CD4-positive, alpha-beta T cell (primary cell): Measurements from ENCODE around the gene HINFP. TPM values are rescaled to one million over a fixed set of nuclear protein-coding genes. Genes with fewer than 3 reads are reported as not detected.
"Not testable (repeated sequence)": the region's sequence is repeated elsewhere in the genome, so short reads cannot be mapped to it uniquely, and the experiment has no call there.

Experiments
- ATAC-seq: fragments of 200-7000 bp; cut with Tn5 transposase; one replicate; pipeline ENCODE4 v1.10.0; 2022; ENCODE audit warnings: mild to moderate bottlenecking; ENCODE audit not compliant: poor library complexity
- CTCF ChIA-PET: fragments of 350-600 bp; sonication (Branson Sonifier 250); formaldehyde crosslinking; loops from one replicate; lab custom pipeline; 2021; ENCODE audit warnings: antibody characterized with exemption, inconsistent platforms; lab: Charles Lee
- POLR2A ChIA-PET: fragments of 350-600 bp; sonication (Branson Sonifier 250); formaldehyde crosslinking; loops from one replicate; lab custom pipeline; 2021; ENCODE audit warnings: antibody characterized with exemption, inconsistent platforms; lab: Charles Lee
- DNase-seq, 14 experiments: peaks; one replicate each; pipeline ENCODE4 v3.0.0-alpha.2; 2013 to 2020; ENCODE audit warnings: mixed read lengths in 2 of 14
- H3K27ac ChIP-seq, 2 donors: one replicate each; pipeline versions ENCODE4 v1.5.1 to v1.7.0; 2013; ENCODE audit warnings: low read length in 2 of 2, low read depth in 1 of 2, mild to moderate bottlenecking in 1 of 2
- H3K27me3 ChIP-seq, 2 experiments: 1 replicate in 1 of 2; 2 replicates in 1 of 2; pipeline versions ENCODE4 v1.6.1 to v1.7.0; 2013; ENCODE audit warnings: low read length in 2 of 2, control low read depth in 1 of 2, mild to moderate bottlenecking in 1 of 2, moderate library complexity in 1 of 2; ENCODE audit not compliant: insufficient read depth in 2 of 2, control insufficient read depth in 1 of 2
- H3K36me3 ChIP-seq: one replicate; pipeline ENCODE4 v1.6.1; 2013; ENCODE audit warnings: low read length, control low read depth; ENCODE audit not compliant: insufficient read depth
- H3K4me1 ChIP-seq: one replicate; pipeline ENCODE4 v1.6.1; 2013; ENCODE audit warnings: low read length, control low read depth; ENCODE audit not compliant: insufficient read depth
- H3K4me3 ChIP-seq: one replicate; pipeline ENCODE4 v1.5.1; 2013; ENCODE audit warnings: mild to moderate bottlenecking, low read length, moderate library complexity
- H3K9me3 ChIP-seq, 2 experiments: 1 replicate in 1 of 2; 2 replicates in 1 of 2; pipeline versions ENCODE4 v1.6.1 to v1.7.0; 2013; ENCODE audit warnings: low read length in 2 of 2, mild to moderate bottlenecking in 2 of 2, control low read depth in 1 of 2, moderate library complexity in 1 of 2; ENCODE audit not compliant: control insufficient read depth in 1 of 2, insufficient read depth in 1 of 2
- H3K27ac Mint-ChIP-seq: one replicate; pipeline ENCODE4 v1.8.0; 2020; ENCODE audit warnings: mixed read lengths
- H3K27me3 Mint-ChIP-seq: one replicate; pipeline ENCODE4 v1.8.0; 2021; ENCODE audit warnings: mixed read lengths
- H3K36me3 Mint-ChIP-seq: one replicate; pipeline ENCODE4 v1.8.0; 2021; ENCODE audit warnings: low read depth, mixed read lengths
- H3K4me1 Mint-ChIP-seq: one replicate; pipeline ENCODE4 v1.8.0; 2021; ENCODE audit warnings: low read depth, mixed read lengths
- H3K4me3 Mint-ChIP-seq: one replicate; pipeline ENCODE4 v1.8.0; 2020; ENCODE audit warnings: mild to moderate bottlenecking, mixed read lengths
- H3K9me3 Mint-ChIP-seq: one replicate; pipeline ENCODE4 v1.8.0; 2020; ENCODE audit warnings: mixed read lengths
- CTCF ChIP-seq: fragments of 200-600 bp; IDR thresholded peaks from one replicate; pipeline ENCODE4 v1.8.0; 2022; ENCODE audit warnings: antibody characterized with exemption, mild to moderate bottlenecking
- intact Hi-C, 2 experiments: fragments of 100-400 bp; cut with DNase I in 1 of 2; cut with micrococcal nuclease in 1 of 2; formaldehyde crosslinking; loops; one replicate each; pipeline versions ENCODE4 v1.15.1 to v1.9.0; 2023 to 2025; cut with DNase I, micrococcal nuclease
- total RNA-seq, 174 experiments: library from RNA in 2 of 174; stranded (reverse) in 2 of 174; gene quantifications; one replicate each; pipeline ENCODE4 v1.2.3 and lab custom pipeline; 2021 to 2026

Gene HINFP
- total RNA-seq, 2 experiments from 2014 or later: 17.6 to 20.5 TPM

GRCh38 chr11:119180729-119181676 is 59.6 kb downstream of the HINFP start:
- Histone ChIP-seq H3K4me3 (no peak overlapping the region), H3K9me3 (no peaks in the 10 kb centered on the region), H3K4me1 (peaks cover 12% of the 10 kb centered on the region), H3K27ac (no peak overlapping the region), H3K27me3 (no peaks in the 10 kb centered on the region), H3K36me3 (no peaks in the 10 kb centered on the region)
- no peak for TF ChIP-seq CTCF
- DNase-seq: no peak
- ChIA-PET CTCF (no interaction called here), POLR2A (no interaction called here)
- H3K4me1 Mint-ChIP-seq: peaks cover 11% of the 10 kb centered on the region
- H3K9me3 Mint-ChIP-seq: no peaks in the 10 kb centered on the region
- H3K27ac Mint-ChIP-seq: no peak overlapping the region
- peaks cover 16% of the 10 kb centered on the region for H3K36me3 Mint-ChIP-seq
- ATAC-seq: no peak
- intact Hi-C loops: no loop called here
- H3K27me3 Mint-ChIP-seq: no peaks in the 10 kb centered on the region
- no peak overlapping the region for H3K4me3 Mint-ChIP-seq

- Histone ChIP-seq H3K4me3 (no peak overlapping the region), H3K9me3 (no peaks in the 10 kb centered on the region), H3K4me1 (peaks cover 12% of the 10 kb centered on the region), H3K36me3 (no peaks in the 10 kb centered on the region), H3K27ac (no peak overlapping the region), H3K27me3 (no peaks in the 10 kb centered on the region)
- ChIA-PET CTCF (no interaction called here), POLR2A (no interaction called here)
- Mint-ChIP-seq H3K9me3 (no peaks in the 10 kb centered on the region), H3K4me1 (peaks cover 11% of the 10 kb centered on the region), H3K4me3 (no peak overlapping the region), H3K36me3 (peaks cover 16% of the 10 kb centered on the region), H3K27me3 (no peaks in the 10 kb centered on the region), H3K27ac (no peak overlapping the region)
- intact Hi-C loops: no loop called here
- DNase-seq (no peak), ATAC-seq (no peak)
- TF ChIP-seq CTCF: no peak
Measured at GRCh38 chr11:119181677-119182412, 60.5 kb downstream of the HINFP start.

- H3K9me3 ChIP-seq, DNase-seq, H3K9me3 Mint-ChIP-seq, ATAC-seq, intact Hi-C loops, POLR2A ChIA-PET, H3K4me1 ChIP-seq, H3K27ac ChIP-seq, CTCF ChIA-PET, H3K4me3 Mint-ChIP-seq, H3K36me3 Mint-ChIP-seq, H3K27me3 Mint-ChIP-seq, H3K36me3 ChIP-seq, H3K27me3 ChIP-seq, H3K4me1 Mint-ChIP-seq, H3K27ac Mint-ChIP-seq, H3K4me3 ChIP-seq: not testable (repeated sequence)
Measured at GRCh38 chr11:119184399-119184798, 63.0 kb downstream of the HINFP start.

Other genes with a start within 250 kb of the HINFP start
- gene CXCR5, start 237.7 kb upstream of the HINFP start, total RNA-seq: 10 to 100 TPM; 13.2 to 14.3 TPM
- gene BCL9L, start 195.7 kb upstream of the HINFP start, total RNA-seq: 100 to 1,000 TPM; 326 to 332 TPM
- gene UPK2, start 165.3 kb upstream of the HINFP start, total RNA-seq: under 1 TPM in 1 of 2 experiments, not detected in 1; 0.27 TPM
- not detected for gene FOXR1, start 149.8 kb upstream of the HINFP start, total RNA-seq
- gene CENATAC, start 123.4 kb upstream of the HINFP start, total RNA-seq: 100 to 1,000 TPM; 121 to 122 TPM
- gene RPS25, start 103.2 kb upstream of the HINFP start, total RNA-seq: 1,000 to 10,000 TPM; 2,261 to 2,296 TPM
- gene TRAPPC4, start 102.8 kb upstream of the HINFP start, total RNA-seq: 100 to 1,000 TPM; 101 to 106 TPM
- gene SLC37A4, start 90.7 kb upstream of the HINFP start, total RNA-seq: 1 to 10 TPM; 5.2 to 6.6 TPM
- gene HYOU1, start 64.4 kb upstream of the HINFP start, total RNA-seq: 10 to 100 TPM; 76.5 to 81.4 TPM
- gene VPS11, start 53.8 kb upstream of the HINFP start, total RNA-seq: 10 to 100 TPM; 76.4 to 84.3 TPM
- gene HMBS, start 36.7 kb upstream of the HINFP start, total RNA-seq: 1 to 10 TPM; 3.4 to 4.1 TPM
- 10 to 100 TPM in 1 of 2 experiments, 1 to 10 TPM in 1; 9.5 to 11.7 TPM for gene DPAGT1, start 19.7 kb upstream of the HINFP start, total RNA-seq
- 10 to 100 TPM; 16.0 to 16.2 TPM for gene C2CD2L, start 14.2 kb upstream of the HINFP start, total RNA-seq
- gene ABCG4, start 27.5 kb downstream of the HINFP start, total RNA-seq: under 1 TPM in 1 of 2 experiments, not detected in 1; 0.08 TPM
- gene NLRX1, start 47.1 kb downstream of the HINFP start, total RNA-seq: 1 to 10 TPM; 4.2 to 5.4 TPM
- gene NHERF4, start 63.9 kb downstream of the HINFP start, total RNA-seq: under 1 TPM; 0.59 to 0.63 TPM
- 10 to 100 TPM; 19.5 to 20.8 TPM for gene CBL, start 84.8 kb downstream of the HINFP start, total RNA-seq
- gene MCAM, start 195.6 kb downstream of the HINFP start, total RNA-seq: 10 to 100 TPM; 16.0 to 16.5 TPM
- gene RNF26, start 212.9 kb downstream of the HINFP start, total RNA-seq: 10 to 100 TPM; 18.3 to 20.5 TPM
- gene C1QTNF5, start 219.3 kb downstream of the HINFP start, total RNA-seq: not detected
- gene MFRP, start 225.1 kb downstream of the HINFP start, total RNA-seq: not detected